CD4-positive, alpha-beta T cell treated with Interleukin-10 for 1 hour (primary cell): ENCODE measurements around the gene CDK12.
"Not testable (repeated sequence)": the region's sequence is repeated elsewhere in the genome, so short reads cannot be mapped to it uniquely, and the experiment has no call there.

Experiments
- DNase-seq: peaks from one replicate; pipeline ENCODE4 v3.0.0-alpha.2; 2020

The CDK12 gene

DNA sequence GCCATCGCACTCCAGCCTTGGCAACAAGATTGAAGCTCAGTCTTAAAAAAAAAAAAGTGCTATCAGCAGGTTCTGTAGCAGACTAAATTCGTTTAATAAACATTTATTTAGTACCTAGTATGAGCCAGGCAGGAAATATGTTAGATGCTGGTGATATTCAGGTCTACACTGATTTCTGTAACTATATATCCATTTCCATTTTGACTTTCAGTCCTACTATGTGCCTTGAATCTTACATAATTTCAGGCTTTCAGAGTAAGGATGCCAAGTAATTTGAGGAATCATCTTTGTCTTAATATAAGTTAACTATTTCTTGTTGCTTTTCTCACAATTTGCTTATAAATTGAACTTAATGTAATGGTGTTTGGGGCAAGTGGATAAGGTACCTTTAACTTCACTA, 46.2 kb downstream of the CDK12 start:
- DNase-seq, result no peak

DNA sequence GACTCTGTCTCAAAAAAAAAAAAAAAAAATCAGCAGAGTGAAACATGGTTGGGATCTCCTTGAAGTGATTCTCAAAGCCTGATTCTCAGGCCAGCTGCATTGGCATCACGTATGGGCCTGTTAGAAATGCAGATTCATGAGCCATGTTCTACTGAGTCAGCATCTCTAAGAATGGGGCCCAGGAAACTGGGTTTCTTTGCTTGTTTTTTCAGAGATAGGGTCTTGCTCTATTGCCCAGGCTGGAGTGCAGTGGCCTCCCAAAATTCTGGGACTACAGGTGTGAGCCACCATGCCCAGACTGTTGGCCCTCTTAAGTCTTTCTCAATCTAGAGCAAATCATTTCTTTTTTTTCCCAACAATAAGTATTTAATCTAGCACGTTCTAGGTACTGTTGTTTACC, 47.7 kb downstream of the CDK12 start:
- no peak for DNase-seq

DNA sequence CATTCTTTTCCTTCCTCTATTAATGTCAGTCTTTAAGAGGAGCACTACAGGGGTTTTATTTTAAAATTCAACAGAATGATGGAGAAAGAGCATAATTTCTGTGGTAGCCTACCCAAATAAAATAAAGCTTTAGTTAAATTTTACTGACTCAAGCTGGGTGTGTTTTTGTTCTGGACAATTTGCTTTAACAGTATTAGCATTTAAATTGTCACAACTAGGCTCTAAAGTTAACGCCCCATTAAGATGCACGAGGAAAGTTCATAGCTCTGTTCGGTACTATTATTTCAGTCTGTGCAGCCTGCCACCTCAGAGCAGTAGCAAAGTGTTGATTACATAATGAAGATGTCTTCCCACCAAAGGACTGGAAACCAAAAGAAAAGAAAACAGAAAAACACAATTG, 52.0 kb downstream of the CDK12 start:
- no peak for DNase-seq

DNA sequence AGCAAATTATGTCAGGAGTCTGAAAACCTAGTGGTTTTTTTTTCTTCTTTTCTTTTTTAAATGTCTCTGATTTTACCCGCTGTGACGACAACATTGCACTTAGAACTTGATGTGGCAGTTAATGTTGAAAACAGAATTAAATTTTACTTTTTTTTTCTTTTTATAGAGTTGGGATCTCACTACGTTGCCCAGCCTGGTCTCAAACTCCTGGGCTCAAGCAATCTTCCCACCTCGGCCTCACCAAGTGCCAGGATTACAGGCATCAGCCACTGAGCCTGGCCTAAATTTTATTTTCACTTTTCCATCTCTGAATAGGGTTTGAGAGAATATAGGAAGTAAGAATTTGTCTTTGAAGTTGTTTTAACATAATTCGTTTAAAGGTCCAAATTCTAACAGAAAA, 52.6 kb downstream of the CDK12 start:
- DNase-seq, result no peak

DNA sequence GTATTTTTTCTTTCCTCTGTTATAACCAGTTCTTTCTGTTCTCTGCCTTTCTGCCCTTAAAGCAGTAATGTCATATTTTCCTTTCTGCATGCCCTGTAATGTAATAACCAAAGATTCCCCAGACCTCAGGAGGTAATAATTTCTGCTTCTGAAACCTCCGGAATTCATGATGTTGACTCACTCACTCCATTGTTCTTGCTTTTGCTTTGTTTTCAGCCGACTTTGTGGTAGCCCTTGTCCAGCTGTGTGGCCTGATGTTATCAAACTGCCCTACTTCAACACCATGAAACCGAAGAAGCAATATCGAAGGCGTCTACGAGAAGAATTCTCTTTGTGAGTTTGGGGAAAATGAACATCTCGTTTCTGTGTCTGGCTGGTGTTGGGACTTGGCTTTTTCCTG, 55.9 kb downstream of the CDK12 start:
- no peak for DNase-seq

DNA sequence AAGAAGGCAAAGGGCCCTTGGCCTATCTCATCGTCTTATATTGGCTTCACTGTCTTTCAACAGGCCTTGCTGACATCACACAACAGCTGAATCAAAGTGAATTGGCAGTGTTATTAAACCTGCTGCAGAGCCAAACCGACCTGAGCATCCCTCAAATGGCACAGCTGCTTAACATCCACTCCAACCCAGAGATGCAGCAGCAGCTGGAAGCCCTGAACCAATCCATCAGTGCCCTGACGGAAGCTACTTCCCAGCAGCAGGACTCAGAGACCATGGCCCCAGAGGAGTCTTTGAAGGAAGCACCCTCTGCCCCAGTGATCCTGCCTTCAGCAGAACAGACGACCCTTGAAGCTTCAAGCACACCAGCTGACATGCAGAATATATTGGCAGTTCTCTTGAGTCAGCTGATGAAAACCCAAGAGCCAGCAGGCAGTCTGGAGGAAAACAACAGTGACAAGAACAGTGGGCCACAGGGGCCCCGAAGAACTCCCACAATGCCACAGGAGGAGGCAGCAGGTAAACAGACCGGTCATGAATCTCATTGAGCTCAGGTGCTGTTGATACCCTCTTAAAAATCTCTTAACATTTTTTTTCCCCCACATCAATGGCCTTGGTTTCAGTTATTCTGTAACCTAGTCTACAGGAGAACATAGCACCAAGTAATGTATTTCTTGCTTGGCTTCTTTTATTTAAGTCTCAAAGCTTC, 64.7 kb downstream of the CDK12 start:
- DNase-seq, result no peak

DNA sequence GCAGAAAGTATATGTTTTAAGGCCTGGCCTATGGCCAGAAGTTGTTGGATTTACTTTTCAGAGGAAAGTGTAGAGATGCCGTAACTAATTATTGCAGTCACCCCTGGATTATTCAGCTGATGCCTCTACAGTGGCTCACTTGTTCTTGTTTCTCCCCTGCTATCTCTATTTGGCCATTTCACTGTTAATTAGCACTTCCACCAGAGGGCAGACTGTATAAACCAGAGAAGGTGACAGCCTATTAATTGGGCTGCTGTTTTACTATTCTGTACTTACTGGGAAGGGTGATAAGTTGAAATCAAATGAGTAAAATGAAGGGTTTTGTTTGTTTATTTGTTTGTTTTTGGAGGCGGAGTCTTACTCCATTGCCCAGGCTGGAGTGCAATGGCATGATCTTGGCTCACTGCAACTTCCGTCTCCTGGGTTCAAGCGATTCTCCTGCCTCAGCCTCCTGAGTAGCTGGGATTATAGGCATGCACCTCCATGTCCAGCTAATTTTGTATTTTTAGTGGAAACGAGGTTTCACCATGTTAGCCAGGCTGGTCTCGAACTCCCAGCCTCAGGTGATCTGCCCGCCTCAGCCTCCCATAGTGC, 66.0 kb downstream of the CDK12 start:
- peak; percentile 31 for DNase-seq

DNA sequence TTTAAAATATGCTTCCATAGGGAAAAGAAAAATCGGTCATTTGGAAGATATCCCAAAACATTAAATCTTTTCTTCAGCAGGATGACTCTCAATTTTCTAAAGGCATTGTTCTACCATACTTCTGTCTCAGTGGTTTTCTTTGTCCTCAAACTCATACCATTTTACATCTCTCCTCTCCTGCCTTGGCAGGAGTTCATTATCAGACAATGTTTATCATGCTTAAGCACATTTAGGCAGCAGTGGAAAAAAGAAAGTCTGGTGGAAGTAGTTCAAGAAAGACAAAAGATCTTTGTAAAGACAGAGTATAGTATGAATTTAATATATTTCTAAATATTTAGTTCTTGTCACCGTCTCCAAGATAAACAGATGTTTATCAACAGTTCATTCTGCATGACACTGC, 68.2 kb downstream of the CDK12 start:
- no peak for DNase-seq

DNA sequence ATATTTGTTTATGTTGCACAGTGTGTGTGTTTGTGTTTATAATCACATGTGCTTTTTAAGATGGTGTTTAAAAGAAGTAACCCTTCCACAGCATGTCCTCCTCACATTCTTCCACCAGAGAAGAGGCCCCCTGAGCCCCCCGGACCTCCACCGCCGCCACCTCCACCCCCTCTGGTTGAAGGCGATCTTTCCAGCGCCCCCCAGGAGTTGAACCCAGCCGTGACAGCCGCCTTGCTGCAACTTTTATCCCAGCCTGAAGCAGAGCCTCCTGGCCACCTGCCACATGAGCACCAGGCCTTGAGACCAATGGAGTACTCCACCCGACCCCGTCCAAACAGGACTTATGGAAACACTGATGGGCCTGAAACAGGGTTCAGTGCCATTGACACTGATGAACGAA, 69.2 kb downstream of the CDK12 start:
- DNase-seq, result no peak

DNA sequence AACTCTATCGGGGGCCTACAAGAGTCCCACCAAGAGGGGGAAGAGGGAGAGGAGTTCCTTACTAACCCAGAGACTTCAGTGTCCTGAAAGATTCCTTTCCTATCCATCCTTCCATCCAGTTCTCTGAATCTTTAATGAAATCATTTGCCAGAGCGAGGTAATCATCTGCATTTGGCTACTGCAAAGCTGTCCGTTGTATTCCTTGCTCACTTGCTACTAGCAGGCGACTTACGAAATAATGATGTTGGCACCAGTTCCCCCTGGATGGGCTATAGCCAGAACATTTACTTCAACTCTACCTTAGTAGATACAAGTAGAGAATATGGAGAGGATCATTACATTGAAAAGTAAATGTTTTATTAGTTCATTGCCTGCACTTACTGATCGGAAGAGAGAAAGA, 70.0 kb downstream of the CDK12 start:
- no peak for DNase-seq

DNA sequence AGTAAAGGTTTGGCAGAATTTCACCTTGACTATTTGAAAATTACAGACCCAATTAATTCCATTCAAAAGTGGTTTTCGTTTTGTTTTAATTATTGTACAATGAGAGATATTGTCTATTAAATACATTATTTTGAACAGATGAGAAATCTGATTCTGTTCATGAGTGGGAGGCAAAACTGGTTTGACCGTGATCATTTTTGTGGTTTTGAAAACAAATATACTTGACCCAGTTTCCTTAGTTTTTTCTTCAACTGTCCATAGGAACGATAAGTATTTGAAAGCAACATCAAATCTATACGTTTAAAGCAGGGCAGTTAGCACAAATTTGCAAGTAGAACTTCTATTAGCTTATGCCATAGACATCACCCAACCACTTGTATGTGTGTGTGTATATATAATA, 72.6 kb downstream of the CDK12 start:
- DNase-seq, result no peak

DNA sequence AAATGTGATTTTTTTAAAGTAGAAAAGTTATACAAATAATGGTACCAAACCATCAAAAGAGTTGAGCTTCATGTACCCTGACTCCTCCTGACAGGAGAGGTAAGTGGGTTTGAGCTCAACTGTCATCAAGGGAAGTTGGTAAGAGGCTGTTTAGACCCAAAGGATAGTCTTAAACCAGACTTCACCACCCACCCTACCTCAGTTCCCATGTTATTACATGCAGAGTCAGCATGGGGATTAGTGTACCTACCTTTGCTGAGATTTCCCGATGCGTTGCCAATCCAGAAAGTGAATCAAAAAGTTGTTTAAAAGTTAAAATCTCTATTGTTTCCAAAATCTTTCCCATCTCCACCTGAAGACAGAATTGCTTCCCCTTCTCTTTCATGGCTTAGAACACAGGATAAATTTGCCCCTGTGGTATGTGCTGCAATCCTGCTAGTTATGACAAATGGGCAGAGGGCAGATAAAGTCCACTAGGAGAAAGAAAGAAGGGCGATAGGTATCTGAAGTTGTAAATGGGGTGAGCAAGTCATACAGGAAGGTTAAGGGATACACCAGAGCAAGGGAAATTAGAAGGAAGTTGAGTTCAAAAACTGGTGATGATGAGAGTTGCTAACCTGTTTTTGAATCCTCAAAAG, 73.6 kb downstream of the CDK12 start:
- DNase-seq, result no peak

DNA sequence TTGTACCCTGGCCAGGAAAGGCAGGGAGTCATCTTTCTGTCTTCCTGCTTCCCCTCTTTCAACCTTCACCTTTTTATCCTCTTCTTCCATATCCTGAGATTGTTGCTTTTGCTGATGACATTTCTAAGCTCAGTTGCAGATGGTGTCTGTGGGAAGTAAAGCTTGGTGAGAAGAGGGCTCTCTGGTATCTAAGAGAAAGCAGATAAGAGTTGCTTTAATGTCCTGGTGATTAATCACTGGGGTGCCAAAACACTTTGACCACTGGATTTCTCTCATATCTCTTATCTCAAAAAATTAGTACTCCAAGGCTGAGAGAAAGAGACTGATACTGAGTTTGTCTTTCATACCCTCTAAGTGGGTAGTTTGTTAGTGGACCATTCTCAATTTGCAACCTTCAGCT, 75.2 kb downstream of the CDK12 start:
- no peak for DNase-seq

DNA sequence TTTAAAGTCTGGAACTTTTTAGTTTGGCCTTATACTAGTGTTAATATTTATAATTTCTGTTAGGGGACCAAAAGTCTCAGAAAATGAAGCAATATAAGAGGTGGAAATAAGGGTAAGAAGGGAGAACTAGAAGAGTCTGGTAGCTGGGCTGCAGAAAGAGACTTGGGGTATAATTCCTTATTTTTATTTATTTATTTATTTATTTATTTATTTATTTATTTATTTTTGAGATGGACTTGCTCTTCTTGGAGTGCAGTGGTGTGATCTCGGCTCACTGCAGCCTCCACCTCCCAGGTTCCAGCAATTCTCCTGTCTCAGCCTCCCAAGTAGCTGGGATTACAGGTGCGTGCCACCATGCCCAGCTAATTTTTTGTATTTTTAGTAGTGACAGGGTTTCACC, 76.1 kb downstream of the CDK12 start:
- DNase-seq, result not testable (repeated sequence)

DNA sequence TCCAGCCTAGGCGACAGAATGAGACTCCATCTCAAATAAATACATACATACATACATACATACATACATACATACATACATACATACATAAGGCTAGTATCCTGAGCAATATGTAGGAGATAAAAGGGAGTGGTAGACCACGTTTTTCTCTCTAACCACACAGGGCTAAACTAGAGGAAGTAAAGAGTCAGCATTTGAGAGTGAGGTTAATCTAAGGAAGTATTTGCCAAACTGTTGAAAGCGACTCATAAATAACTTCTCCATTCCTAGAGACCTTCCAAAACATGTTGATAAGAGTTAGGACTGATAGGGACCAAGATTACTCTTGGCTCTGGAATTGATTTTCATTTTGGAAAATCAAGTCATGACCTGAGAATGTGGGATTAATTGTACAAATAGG, 77.6 kb downstream of the CDK12 start:
- DNase-seq, result peak; percentile 8

DNA sequence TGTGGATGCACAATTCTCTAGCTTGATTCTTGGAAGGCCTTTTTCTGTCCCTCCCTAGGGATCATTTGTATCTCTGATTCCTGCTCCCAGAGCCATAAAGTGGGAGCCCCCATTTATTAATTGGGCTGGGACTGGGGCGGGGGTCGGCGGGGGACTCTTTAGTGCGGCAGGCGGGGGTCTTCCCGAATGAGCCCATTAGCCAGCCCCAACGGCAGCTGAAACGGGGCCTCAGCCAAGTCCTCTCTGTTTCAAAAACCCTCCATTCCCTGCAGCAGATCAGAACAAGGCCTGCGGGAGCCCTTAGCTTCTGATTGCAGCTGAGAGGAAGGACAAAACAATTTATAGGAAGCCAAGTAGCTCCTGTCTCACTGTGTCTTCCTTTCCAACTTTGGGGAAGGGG, 79.3 kb downstream of the CDK12 start:
- DNase-seq, result no peak

DNA sequence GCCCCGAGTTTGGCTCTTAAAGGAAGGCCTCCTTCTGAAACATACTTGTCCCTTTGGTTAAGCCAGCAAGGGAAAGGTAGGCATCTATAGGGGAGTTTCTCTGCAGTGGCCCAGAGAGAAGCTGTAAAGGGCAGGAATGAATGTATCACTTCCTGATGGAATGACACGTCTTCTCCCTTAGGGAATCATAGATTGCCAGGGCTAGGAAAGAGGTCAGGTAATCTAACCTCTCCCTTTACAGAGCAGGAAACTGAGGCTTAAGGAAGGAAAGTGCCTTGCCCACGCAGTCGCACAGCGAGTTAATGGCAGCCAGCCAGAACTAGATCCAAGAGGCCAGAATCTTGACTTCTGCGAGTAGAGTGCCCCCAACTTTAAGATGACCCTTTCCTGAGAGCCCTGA, 80.4 kb downstream of the CDK12 start:
- no peak for DNase-seq

DNA sequence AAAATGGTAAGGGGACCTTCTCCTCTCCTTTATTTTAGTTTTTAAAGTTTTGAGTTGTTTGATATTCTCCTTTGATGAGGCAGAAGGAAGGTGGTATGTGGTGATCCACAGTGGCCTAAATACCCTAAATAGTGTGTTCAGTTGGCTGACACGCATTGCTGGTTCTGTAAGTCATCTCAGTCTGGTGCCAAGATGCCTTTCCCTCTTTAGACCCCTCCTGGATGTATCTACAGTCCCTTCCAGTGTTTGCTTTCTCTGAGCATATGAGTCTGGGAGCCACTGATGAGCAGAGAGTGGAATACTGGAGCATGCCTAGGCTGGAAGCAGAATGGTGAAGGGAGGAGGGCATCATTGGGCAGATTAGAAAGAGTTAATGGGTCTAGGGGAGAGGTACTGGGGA, 81.9 kb downstream of the CDK12 start:
- DNase-seq, result no peak

DNA sequence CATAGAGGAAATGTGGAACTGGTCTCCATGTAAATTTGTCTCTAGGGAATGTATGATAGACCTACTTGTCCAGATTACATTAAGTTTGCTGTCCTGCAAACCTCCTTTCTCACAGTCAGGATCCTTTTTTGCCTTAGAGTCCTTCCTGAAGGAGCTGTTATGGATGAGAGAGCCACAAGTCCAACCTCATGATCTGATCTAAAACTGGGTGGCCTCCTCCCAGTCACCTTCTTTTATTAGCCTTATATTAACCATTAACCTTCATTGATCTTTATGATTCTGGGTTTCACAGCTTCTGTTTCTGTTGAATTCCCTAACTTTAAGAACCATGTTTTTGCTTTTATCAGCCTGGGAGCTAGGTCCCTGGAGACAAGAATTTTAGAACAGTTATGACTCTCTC, 82.4 kb downstream of the CDK12 start:
- no peak for DNase-seq

DNA sequence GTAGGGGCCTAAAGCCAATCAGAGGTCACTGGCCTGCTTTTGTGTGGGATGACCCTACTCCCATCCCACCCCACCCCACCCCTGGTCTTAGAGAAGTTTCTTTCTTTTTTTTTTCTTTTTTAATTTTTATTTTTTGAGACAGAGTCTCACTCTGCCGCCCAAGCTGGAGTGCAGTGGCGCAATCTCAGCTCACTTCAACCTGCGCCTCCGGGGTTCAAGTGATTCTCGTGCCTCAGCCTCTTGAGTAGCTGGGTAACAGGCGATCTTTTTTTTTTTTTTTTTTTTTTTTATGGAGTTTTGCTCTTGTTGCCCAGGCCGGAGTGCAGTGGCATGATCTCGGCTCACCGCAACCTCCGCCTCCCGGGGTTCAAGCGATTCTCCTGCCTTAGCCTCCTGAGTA, 83.1 kb downstream of the CDK12 start:
- DNase-seq, result not testable (repeated sequence)

DNA sequence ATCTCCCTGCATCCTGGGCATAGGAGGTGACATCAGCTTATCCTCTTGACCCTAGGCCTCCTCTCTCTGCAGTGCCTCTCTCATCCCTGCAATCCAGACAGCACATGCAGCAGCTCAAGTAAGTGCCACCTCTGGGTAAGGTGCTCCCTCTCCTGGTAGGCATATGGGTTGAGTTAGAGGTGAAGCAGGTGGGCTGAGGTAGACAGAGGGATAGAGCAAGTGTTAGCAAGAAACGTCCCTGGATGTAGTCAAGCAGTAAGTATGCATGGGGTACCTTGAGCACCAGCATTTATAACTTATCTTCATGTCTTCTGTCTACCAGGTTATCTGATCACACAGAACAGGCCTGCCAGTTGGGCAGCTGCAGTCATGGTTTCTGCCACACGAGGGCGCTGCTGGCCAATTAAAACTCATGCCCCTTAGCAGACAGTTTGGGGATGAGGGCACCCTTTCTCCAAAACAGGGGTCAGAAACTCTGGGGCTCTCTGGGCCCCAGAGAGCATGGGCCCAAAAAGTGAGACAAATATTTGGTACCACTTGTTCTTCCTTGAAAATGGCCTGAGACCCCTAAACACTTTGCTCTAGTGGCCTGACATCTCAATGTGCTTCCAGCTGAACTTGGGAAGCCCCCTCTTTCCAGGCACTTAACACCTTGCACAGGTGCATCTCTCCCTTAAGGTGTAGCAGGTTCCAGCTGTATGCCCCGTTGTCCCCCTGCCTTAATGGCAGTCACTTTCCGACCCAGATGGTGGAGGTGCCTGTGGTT, 86.6 kb downstream of the CDK12 start:
- DNase-seq, result peak; percentile 75

DNA sequence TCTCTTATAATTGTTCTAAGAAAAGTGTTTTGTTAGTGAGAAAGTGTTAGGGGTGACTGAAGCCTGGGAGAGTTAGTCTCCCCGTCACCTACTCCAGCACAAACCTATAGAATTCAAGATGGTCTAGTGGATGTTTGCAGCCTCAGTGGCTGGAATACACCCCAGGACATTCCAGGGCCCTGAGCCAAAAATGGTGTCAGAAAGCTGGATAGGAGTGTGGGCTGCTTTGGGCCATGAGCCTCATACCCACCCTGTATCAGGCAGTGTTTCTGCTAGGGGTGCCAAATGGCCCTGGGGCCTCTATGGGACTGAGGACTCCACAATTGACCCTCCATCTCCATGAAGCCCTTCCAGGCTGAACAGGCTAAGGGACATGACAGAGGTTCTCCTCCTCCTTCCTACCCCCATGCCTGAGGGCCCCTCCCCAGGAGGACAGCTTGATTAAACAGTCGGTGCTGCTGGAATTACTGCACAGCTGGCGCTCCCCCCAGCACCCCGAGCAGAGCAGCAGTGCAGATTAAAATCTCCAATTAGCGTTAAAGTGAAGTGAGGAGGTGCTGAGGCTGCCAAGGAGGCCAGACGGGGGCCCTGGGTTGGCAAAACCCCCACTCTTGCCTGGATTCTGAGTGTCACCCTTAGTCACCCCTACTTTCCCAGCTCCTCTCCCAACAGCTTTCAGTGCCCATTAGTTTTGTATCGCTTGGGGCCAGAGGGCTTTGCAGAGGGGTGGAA, 87.4 kb downstream of the CDK12 start:
- DNase-seq, result no peak
